ENCODE measurements around the gene CYP2D6.
"Not testable (repeated sequence)": the region's sequence is repeated elsewhere in the genome, so short reads cannot be mapped to it uniquely, and the experiment has no call there.

Gene CYP2D6

DNA sequence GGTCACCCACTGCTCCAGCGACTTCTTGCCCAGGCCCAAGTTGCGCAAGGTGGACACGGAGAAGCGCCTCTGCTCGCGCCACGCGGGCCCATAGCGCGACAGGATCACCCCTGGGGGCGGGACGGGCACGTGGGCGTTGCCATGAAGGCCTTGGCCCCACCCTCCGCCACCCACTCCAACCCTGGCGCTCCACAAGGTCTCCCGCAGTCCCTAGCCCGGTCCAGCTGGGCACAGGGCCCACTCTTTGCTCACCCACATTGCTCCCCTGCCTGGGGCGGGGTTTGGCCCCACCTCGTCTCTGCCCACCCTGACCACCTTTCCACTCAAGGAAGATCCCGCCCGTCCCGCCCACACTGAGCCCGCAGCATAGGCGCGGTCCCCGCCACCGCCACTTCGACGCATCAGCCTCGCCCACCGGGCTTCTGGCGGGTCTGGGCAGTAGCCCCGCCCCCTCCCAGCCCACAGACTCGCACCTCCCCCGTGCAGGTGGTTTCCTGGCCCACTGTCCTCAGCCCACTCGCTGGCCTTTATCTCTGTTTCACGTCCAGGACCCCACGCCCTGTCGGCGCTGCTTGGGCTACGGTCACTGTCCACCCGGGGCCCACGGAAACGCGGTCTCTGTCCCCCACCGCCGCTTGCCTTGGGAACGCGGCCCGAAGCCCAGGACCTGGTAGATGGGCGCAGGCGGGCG lies 12.3 kb upstream of the CYP2D6 start:
- in situ Hi-C loops (cut with HindIII; ENCODE audit: low sequenced_read_pairs): no loop called here
- TF ChIP-seq, protein P1, sequence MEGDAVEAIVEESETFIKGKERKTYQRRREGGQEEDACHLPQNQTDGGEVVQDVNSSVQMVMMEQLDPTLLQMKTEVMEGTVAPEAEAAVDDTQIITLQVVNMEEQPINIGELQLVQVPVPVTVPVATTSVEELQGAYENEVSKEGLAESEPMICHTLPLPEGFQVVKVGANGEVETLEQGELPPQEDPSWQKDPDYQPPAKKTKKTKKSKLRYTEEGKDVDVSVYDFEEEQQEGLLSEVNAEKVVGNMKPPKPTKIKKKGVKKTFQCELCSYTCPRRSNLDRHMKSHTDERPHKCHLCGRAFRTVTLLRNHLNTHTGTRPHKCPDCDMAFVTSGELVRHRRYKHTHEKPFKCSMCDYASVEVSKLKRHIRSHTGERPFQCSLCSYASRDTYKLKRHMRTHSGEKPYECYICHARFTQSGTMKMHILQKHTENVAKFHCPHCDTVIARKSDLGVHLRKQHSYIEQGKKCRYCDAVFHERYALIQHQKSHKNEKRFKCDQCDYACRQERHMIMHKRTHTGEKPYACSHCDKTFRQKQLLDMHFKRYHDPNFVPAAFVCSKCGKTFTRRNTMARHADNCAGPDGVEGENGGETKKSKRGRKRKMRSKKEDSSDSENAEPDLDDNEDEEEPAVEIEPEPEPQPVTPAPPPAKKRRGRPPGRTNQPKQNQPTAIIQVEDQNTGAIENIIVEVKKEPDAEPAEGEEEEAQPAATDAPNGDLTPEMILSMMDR (IDR thresholded peaks at IDR 0.05; ENCODE audit: low read depth, low read length, missing control alignments): no peak
- no peak overlapping the region for H3K4me3 ChIP-seq (ENCODE audit: low read depth, low read length)
- no peak for DNase-seq (ENCODE audit: low read depth)

GRCh38 chr22:42141307-42142057 lies 10.9 kb upstream of the CYP2D6 start:
- in situ Hi-C loops (cut with HindIII; ENCODE audit: low sequenced_read_pairs); H3K4me3 ChIP-seq (ENCODE audit: low read depth, low read length); DNase-seq (ENCODE audit: low read depth): not testable (repeated sequence)

DNA sequence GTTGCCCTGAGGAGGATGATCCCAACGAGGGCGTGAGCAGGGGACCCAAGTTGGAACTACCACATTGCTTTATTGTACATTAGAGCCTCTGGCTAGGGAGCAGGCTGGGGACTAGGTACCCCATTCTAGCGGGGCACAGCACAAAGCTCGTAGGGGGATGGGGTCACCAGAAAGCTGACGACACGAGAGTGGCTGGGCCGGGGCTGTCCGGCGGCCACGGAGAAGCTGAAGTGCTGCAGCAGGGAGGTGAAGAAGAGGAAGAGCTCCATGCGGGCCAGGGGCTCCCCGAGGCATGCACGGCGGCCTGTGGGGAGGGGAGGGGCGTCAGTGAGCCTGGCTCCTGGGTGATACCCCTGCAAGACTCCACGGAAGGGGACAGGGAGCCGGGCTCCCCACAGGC lies 9.5 kb upstream of the CYP2D6 start:
- in situ Hi-C loops (cut with HindIII; ENCODE audit: low sequenced_read_pairs); H3K4me3 ChIP-seq (ENCODE audit: low read depth, low read length): not testable (repeated sequence)

DNA sequence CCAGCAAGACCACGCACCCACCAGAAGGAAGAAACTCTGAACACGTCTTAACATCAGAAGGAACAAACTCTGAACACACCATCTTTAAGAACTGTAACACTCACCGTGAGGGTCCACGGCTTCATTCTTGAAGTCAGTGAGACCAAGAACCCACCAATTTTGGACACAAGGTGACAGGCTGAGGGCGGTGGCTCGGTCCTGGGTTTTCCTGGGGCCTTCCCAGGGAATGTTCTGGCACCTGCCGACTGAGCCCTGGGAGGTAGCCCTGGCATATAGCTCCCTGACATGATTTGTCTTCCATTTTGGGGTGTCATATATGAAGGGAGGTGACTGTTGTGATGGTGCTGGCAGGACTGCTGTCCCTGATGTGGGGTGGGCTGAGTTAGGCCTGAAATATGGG lies 8.9 kb upstream of the CYP2D6 start:
- H3K4me3 ChIP-seq (ENCODE audit: low read depth, low read length); DNase-seq (ENCODE audit: low read depth); in situ Hi-C loops (cut with HindIII; ENCODE audit: low sequenced_read_pairs): not testable (repeated sequence)

More for the DNA sequence above, 9.5 kb upstream of the CYP2D6 start:
- not testable (repeated sequence) for DNase-seq (ENCODE audit: low read depth)

DNA sequence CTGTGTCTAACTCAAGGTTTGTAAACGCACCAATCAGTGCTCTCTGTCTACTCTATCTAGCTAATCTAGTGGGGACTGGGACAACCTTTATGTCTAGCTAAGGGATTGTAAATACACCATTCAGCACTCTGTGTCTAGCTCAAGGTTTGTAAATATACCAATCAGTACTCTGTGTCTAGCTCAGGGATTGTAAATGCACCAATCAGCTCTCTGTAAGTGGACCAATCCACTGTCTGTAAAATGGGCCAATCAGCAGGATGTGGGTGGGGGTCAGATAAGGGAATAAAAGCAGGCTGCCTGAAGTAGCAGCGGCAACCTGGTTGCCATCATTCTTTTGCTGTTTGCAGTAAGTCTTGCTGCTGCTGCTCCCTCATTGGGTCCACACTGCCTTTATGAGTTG lies 8.4 kb upstream of the CYP2D6 start:
- DNase-seq (ENCODE audit: low read depth): no peak
- in situ Hi-C loops (cut with HindIII; ENCODE audit: low sequenced_read_pairs): no loop called here
- TF ChIP-seq, protein P1 (IDR thresholded peaks at IDR 0.05; ENCODE audit: low read depth, low read length, missing control alignments): no peak
- H3K4me3 ChIP-seq (ENCODE audit: low read depth, low read length): no peak overlapping the region

GRCh38 chr22:42138122-42138770 lies 7.6 kb upstream of the CYP2D6 start:
- TF ChIP-seq, protein P1 (IDR thresholded peaks at IDR 0.05; ENCODE audit: low read depth, low read length, missing control alignments): no peak
- DNase-seq (ENCODE audit: low read depth): no peak
- no peak overlapping the region for H3K4me3 ChIP-seq (ENCODE audit: low read depth, low read length)
- in situ Hi-C loops (cut with HindIII; ENCODE audit: low sequenced_read_pairs): no loop called here

DNA sequence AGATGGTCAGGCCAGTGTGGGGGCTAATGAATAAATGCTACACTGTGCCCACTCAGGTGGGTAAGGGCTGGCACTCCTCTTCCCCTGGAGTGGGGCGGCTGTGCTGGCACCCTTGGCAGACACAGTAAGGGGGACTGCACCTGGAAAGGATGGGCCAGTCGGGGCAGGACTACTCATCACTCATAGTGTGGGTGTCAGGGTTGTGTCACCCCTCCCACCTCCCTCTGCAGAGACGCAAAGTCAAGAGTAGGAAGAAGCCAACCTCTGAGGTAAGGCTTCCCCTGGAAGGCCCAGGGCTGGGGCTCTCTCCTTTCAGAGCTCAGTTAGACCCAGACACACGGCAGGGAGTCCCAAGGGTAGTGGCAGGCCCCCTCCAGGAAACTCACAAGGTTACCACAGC lies 5.1 kb upstream of the CYP2D6 start:
- in situ Hi-C loops (cut with HindIII; ENCODE audit: low sequenced_read_pairs); DNase-seq (ENCODE audit: low read depth): not testable (repeated sequence)

DNA sequence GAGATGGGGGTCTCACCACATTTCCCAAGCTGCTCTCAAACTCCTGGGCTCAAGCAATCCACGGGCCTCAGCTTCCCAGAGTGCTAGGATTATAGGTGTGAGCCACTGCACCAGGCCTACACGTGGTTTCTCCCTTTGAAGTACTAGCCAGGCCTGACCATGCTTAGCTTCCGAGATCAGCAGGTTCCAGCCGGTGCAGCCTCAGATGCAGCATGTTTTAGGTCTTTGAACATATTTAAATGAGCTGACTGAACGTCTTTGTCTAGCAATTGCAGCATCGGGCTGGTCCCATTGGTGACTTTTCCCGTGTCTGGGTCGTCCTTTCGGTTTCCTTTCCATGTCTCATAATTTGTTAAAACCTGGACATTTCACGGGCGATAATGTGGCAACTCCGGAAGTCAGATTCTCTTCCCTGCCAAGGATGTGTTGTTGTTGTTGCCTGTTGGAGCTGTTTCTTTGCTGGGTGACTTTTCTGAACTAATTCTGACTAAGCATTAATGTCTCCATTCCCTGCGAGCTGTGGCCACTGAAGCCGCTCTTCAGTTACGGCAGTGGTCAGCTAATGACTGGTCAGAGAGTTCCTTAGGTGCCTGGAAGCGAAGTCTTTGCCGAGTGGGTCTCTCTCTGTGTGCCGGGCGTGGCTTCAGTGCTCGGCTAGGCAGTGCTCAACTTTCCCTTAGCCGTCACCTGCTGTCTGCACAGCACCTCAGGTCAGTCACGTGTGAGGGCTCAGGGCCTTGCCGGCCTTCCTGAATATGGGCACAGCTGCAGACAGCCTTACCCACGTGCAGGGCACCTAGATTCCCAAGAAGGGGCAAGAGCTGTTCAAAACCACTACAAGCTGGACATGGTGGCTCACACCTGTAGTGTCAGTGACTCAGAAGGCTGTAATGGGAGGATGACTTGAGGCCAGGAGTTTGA lies 3.8 kb upstream of the CYP2D6 start:
- H3K4me3 ChIP-seq (ENCODE audit: low read depth, low read length): no peak overlapping the region
- in situ Hi-C loops (cut with HindIII; ENCODE audit: low sequenced_read_pairs): no loop called here
- DNase-seq (ENCODE audit: low read depth): no peak
- TF ChIP-seq, protein P1 (IDR thresholded peaks at IDR 0.05; ENCODE audit: low read depth, low read length, missing control alignments): no peak

More for the DNA sequence above, 5.1 kb upstream of the CYP2D6 start:
- not testable (repeated sequence) for H3K4me3 ChIP-seq (ENCODE audit: low read depth, low read length)

Measured in astrocyte of the cerebellum (primary cell).